ENCODE results near the gene MAST4.

DNA sequence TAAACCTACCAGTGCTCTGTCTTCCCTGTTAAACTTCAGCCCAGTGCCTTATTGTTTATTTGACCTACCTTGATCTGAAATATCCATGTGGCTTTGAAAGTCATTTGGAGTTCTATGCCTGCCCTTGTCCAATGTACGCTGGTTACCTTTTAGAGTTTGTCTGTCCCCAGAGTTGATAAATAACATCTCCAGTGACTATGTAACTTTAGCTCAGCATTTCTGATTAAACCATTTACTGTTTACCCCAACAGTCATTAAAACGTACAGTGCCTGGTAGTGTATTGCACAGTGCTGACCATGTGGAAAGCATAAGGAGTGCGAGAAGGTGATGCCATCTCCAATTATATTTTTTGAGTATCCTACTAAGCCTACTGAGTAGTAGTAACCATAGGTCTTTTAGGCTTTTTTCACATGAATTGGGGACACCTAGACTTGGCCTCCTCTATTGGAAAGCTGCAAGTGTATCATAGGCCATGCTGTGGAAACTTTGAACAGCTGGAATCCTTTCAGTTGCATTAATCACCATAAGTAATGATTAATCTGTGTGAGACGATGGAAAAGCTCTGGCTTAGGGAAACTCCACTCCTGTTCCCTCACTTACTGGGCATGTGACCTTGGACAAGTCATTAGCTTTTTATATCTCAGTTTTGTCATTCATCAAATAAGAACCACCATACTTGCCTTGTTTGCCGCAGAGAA is 93.5 kb downstream of the MAST4 start:
- TF ChIP-seq, protein P1, sequence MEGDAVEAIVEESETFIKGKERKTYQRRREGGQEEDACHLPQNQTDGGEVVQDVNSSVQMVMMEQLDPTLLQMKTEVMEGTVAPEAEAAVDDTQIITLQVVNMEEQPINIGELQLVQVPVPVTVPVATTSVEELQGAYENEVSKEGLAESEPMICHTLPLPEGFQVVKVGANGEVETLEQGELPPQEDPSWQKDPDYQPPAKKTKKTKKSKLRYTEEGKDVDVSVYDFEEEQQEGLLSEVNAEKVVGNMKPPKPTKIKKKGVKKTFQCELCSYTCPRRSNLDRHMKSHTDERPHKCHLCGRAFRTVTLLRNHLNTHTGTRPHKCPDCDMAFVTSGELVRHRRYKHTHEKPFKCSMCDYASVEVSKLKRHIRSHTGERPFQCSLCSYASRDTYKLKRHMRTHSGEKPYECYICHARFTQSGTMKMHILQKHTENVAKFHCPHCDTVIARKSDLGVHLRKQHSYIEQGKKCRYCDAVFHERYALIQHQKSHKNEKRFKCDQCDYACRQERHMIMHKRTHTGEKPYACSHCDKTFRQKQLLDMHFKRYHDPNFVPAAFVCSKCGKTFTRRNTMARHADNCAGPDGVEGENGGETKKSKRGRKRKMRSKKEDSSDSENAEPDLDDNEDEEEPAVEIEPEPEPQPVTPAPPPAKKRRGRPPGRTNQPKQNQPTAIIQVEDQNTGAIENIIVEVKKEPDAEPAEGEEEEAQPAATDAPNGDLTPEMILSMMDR (conservative IDR thresholded peaks at IDR 0.05; ENCODE audit: low read depth, low read length), result no peak
- TF ChIP-seq CHD1 (IDR thresholded peaks at IDR 0.05; ENCODE audit: low read depth, low read length), result no peak
- no peak for TF ChIP-seq SMC3 (IDR thresholded peaks at IDR 0.05; ENCODE audit: low read depth, low read length)
- no peak for TF ChIP-seq RFX5 (IDR thresholded peaks at IDR 0.05; ENCODE audit: low read depth, low read length)
- TF ChIP-seq RAD21 (IDR thresholded peaks at IDR 0.05; ENCODE audit: low read length), result no peak
- TF ChIP-seq POLR2A (IDR thresholded peaks at IDR 0.05; ENCODE audit: low read depth, low read length), result no peak
- TF ChIP-seq, protein P2, sequence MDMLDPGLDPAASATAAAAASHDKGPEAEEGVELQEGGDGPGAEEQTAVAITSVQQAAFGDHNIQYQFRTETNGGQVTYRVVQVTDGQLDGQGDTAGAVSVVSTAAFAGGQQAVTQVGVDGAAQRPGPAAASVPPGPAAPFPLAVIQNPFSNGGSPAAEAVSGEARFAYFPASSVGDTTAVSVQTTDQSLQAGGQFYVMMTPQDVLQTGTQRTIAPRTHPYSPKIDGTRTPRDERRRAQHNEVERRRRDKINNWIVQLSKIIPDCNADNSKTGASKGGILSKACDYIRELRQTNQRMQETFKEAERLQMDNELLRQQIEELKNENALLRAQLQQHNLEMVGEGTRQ (IDR thresholded peaks at IDR 0.05; ENCODE audit: low read depth, low read length), result no peak
- no peak for TF ChIP-seq MXI1 (IDR thresholded peaks at IDR 0.05; ENCODE audit: borderline replicate concordance, low read depth, low read length)
- TF ChIP-seq FOS (IDR thresholded peaks at IDR 0.05; ENCODE audit: low read depth, low read length), result no peak
- TF ChIP-seq RCOR1 (IDR thresholded peaks at IDR 0.05; ENCODE audit: insufficient replicate concordance, low read length), result no peak
- no peak for TF ChIP-seq BHLHE40 (IDR thresholded peaks at IDR 0.05; ENCODE audit: low read depth, low read length)
- no peak for TF ChIP-seq CEBPB (IDR thresholded peaks at IDR 0.05; ENCODE audit: low read depth, low read length)
- TF ChIP-seq, protein P3, sequence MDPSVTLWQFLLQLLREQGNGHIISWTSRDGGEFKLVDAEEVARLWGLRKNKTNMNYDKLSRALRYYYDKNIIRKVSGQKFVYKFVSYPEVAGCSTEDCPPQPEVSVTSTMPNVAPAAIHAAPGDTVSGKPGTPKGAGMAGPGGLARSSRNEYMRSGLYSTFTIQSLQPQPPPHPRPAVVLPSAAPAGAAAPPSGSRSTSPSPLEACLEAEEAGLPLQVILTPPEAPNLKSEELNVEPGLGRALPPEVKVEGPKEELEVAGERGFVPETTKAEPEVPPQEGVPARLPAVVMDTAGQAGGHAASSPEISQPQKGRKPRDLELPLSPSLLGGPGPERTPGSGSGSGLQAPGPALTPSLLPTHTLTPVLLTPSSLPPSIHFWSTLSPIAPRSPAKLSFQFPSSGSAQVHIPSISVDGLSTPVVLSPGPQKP (IDR thresholded peaks at IDR 0.05; ENCODE audit: borderline replicate concordance, low read depth, low read length), result no peak

All from IMR-90 (cell line).